H9 (cell line): ENCODE results near the gene FASLG. TPM values are rescaled to one million over a fixed set of nuclear protein-coding genes. Genes with fewer than 3 reads are reported as not detected.

Experiments used
- DNase-seq: peaks from one replicate; pipeline ENCODE4 v3.0.0-alpha.2; 2017
- H2AFZ ChIP-seq: one replicate; pipeline ENCODE4 v1.6.1; 2013; ENCODE audit warnings: mild to moderate bottlenecking, low read length, control low read depth, moderate library complexity
- H2AK5ac ChIP-seq: 2 replicates; pipeline ENCODE4 v1.6.1; 2013; ENCODE audit warnings: low read length, control low read depth, mixed read lengths; ENCODE audit not compliant: insufficient read length
- H2BK120ac ChIP-seq: one replicate; pipeline ENCODE4 v1.6.1; 2013; ENCODE audit warnings: low read depth, mild to moderate bottlenecking, low read length, control low read depth, inconsistent platforms; ENCODE audit not compliant: poor library complexity, severe bottlenecking
- H2BK12ac ChIP-seq: 2 replicates; pipeline ENCODE4 v1.6.1; 2013; ENCODE audit warnings: low read length, control low read depth, mixed read lengths, low read depth; ENCODE audit not compliant: insufficient read length
- H2BK15ac ChIP-seq: 2 replicates; pipeline ENCODE4 v1.6.1; 2013; ENCODE audit warnings: low read depth, low read length, control low read depth
- H2BK20ac ChIP-seq: one replicate; pipeline ENCODE4 v1.6.1; 2013; ENCODE audit warnings: low read depth, mild to moderate bottlenecking, low read length, control low read depth, inconsistent platforms; ENCODE audit not compliant: poor library complexity, severe bottlenecking
- H2BK5ac ChIP-seq: 2 replicates; pipeline ENCODE4 v1.6.1; 2013; ENCODE audit warnings: low read length, control low read depth, mixed read lengths; ENCODE audit not compliant: insufficient read length
- H3K14ac ChIP-seq: 2 replicates; pipeline ENCODE4 v1.6.1; 2013; ENCODE audit warnings: low read length, control low read depth; ENCODE audit not compliant: insufficient read depth
- H3K18ac ChIP-seq: 2 replicates; pipeline ENCODE4 v1.6.1; 2013; ENCODE audit warnings: low read depth, mild to moderate bottlenecking, mixed read lengths, low read length, control low read depth; ENCODE audit not compliant: insufficient read length
- H3K23ac ChIP-seq: 2 replicates; pipeline ENCODE4 v1.6.1; 2013; ENCODE audit warnings: low read length, control low read depth, mixed read lengths, low read depth; ENCODE audit not compliant: insufficient read length
- H3K23me2 ChIP-seq: 2 replicates; pipeline ENCODE4 v1.6.1; 2013; ENCODE audit warnings: low read depth, mild to moderate bottlenecking, mixed read lengths, low read length, control low read depth; ENCODE audit not compliant: insufficient read length, poor library complexity, severe bottlenecking
- H3K27ac ChIP-seq: 2 replicates; pipeline ENCODE4 v1.5.1; 2013; ENCODE audit warnings: low read length, control low read depth, mixed read lengths, low read depth; ENCODE audit not compliant: insufficient read length
- H3K27me3 ChIP-seq: 2 replicates; pipeline ENCODE4 v1.6.1; 2013; ENCODE audit warnings: low read length, control low read depth, inconsistent platforms; ENCODE audit not compliant: insufficient read depth
- H3K4ac ChIP-seq: 2 replicates; pipeline ENCODE4 v1.6.1; 2013; ENCODE audit warnings: low read depth, mild to moderate bottlenecking, control low read depth, inconsistent platforms, low read length, moderate library complexity
- H3K4me1 ChIP-seq: 2 replicates; pipeline ENCODE4 v1.6.1; 2013; ENCODE audit warnings: low read length, control low read depth, inconsistent platforms; ENCODE audit not compliant: insufficient read depth
- H3K4me2 ChIP-seq: 2 replicates; pipeline ENCODE4 v1.6.1; 2013; ENCODE audit warnings: low read length, control low read depth, mixed read lengths; ENCODE audit not compliant: insufficient read length, insufficient read depth
- H3K56ac ChIP-seq: 2 replicates; pipeline ENCODE4 v1.6.1; 2013; ENCODE audit warnings: low read depth, mild to moderate bottlenecking, mixed read lengths, low read length, control low read depth; ENCODE audit not compliant: insufficient read length
- H3K79me1 ChIP-seq: 2 replicates; pipeline ENCODE4 v1.6.1; 2013; ENCODE audit warnings: low read depth, mild to moderate bottlenecking, moderate library complexity, low read length, control low read depth, inconsistent platforms; ENCODE audit not compliant: insufficient read depth, poor library complexity, severe bottlenecking
- H3K79me2 ChIP-seq: 2 replicates; pipeline ENCODE4 v1.6.1; 2013; ENCODE audit warnings: low read length, control low read depth, inconsistent platforms; ENCODE audit not compliant: insufficient read depth
- H3K9ac ChIP-seq: 2 replicates; pipeline ENCODE4 v1.6.1; 2013; ENCODE audit warnings: low read length, control low read depth, mixed read lengths; ENCODE audit not compliant: insufficient read length; ENCODE audit errors: extremely low read depth
- H3K9me3 ChIP-seq: one replicate; pipeline ENCODE4 v1.6.1; 2013; ENCODE audit warnings: low read depth, low read length, inconsistent platforms; ENCODE audit not compliant: control insufficient read depth
- H3T11ph ChIP-seq: one replicate; pipeline ENCODE4 v1.6.1; 2013; ENCODE audit warnings: mild to moderate bottlenecking, low read length, control low read depth, inconsistent platforms
- H4K20me1 ChIP-seq: one replicate; pipeline ENCODE4 v1.6.1; 2013; ENCODE audit not compliant: control insufficient read depth, insufficient read length, insufficient read depth
- H4K5ac ChIP-seq: 2 replicates; pipeline ENCODE4 v1.6.1; 2013; ENCODE audit warnings: low read depth, mild to moderate bottlenecking, mixed read lengths, low read length, control low read depth; ENCODE audit not compliant: insufficient read length
- H4K8ac ChIP-seq: replicated peaks from 2 replicates; pipeline ENCODE4 v1.6.1; 2013; ENCODE audit warnings: low read length, control low read depth, mixed read lengths, low read depth; ENCODE audit not compliant: insufficient read length
- H4K91ac ChIP-seq: 2 replicates; pipeline ENCODE4 v1.6.1; 2013; ENCODE audit warnings: low read depth, mild to moderate bottlenecking, moderate library complexity, mixed read lengths, low read length, control low read depth; ENCODE audit not compliant: insufficient read length
- H3K27ac Mint-ChIP-seq, 3 experiments: 2 replicates in 2 of 3; 3 replicates in 1 of 3; pipeline ENCODE4 v1.8.0; 2020 to 2021; ENCODE audit warnings: mixed read lengths in 3 of 3, mild to moderate bottlenecking in 1 of 3, moderate library complexity in 1 of 3
- H3K27me3 Mint-ChIP-seq: 2 replicates; pipeline ENCODE4 v1.8.0; 2021; ENCODE audit warnings: low read depth, mild to moderate bottlenecking, moderate library complexity, mixed read lengths
- H3K36me3 Mint-ChIP-seq, 3 experiments: 2 replicates in 2 of 3; 3 replicates in 1 of 3; pipeline ENCODE4 v1.8.0; 2020 to 2021; ENCODE audit warnings: low read depth in 3 of 3, mixed read lengths in 3 of 3; ENCODE audit not compliant: insufficient read depth in 1 of 3
- H3K4me1 Mint-ChIP-seq, 2 experiments: 2 replicates each; pipeline ENCODE4 v1.8.0; 2020; ENCODE audit warnings: mixed read lengths in 2 of 2
- H3K4me3 Mint-ChIP-seq, 2 experiments: 2 replicates in 1 of 2; 3 replicates in 1 of 2; pipeline ENCODE4 v1.8.0; 2020 to 2021; ENCODE audit warnings: mild to moderate bottlenecking in 2 of 2, mixed read lengths in 2 of 2, moderate library complexity in 1 of 2
- H3K9me3 Mint-ChIP-seq, 2 experiments: 2 replicates in 1 of 2; 3 replicates in 1 of 2; pipeline ENCODE4 v1.8.0; 2020; ENCODE audit warnings: mild to moderate bottlenecking in 2 of 2, mixed read lengths in 2 of 2, moderate library complexity in 1 of 2
- CTCF ChIP-seq: fragments of 200-600 bp; sonication (generic); conservative IDR thresholded peaks from 3 replicates; pipeline ENCODE4 v1.8.0; 2021; ENCODE audit warnings: antibody characterized with exemption, mild to moderate bottlenecking
- WGBS: extraction: QIAGEN DNeasy Blood & Tissue Kit; methylation state at CpG from one replicate; pipeline ENCODE4 v1.1.7; 2013; ENCODE audit warnings: missing lambda C conversion rate, low lambda C conversion rate, mixed read lengths; ENCODE audit not compliant: insufficient read length; ENCODE audit errors: extremely low coverage; 5-methylcytosine and 5-hydroxymethylcytosine counted together
- total RNA-seq: library from RNA; stranded (reverse); gene quantifications from 2 replicates; pipeline ENCODE4 v1.2.1, GENCODE V29; 2021

The FASLG gene
- total RNA-seq, 1 experiment from 2014 or later, result not detected

- Histone ChIP-seq H3K79me1 (no peaks in the 10 kb centered on the region), H4K91ac (no peak overlapping the region), H3K4ac (no peak overlapping the region), H3K9ac (no peak overlapping the region), H2AFZ (no peak overlapping the region), H2BK120ac (no peak overlapping the region), H3K18ac (no peak overlapping the region), H3K79me2 (no peaks in the 10 kb centered on the region), H3K56ac (no peak overlapping the region), H3K23ac (no peak overlapping the region), H2BK12ac (no peak overlapping the region), H2BK15ac (no peak overlapping the region), H3K23me2 (no peaks in the 10 kb centered on the region), H3K4me1 (no peaks in the 10 kb centered on the region; the same call in 1 of the 2 replicates), H3K27me3 (no peaks in the 10 kb centered on the region), H2BK20ac (no peak overlapping the region), H4K5ac (no peak overlapping the region), H3K14ac (no peak overlapping the region), H3K9me3 (no peaks in the 10 kb centered on the region), H2BK5ac (no peak overlapping the region), H3K27ac (no peak overlapping the region), H4K8ac (no peak overlapping the region), H3T11ph (no peak overlapping the region), H2AK5ac (no peak overlapping the region), H3K4me2 (no peak overlapping the region), H4K20me1 (no peaks in the 10 kb centered on the region)
- TF ChIP-seq CTCF, result no peak
- Mint-ChIP-seq H3K4me3 (no peak overlapping the region), H3K4me1 (peaks cover 9 to 14% of the 10 kb centered on the region in 2 experiments; a peak in 3 of 4 replicates), H3K9me3 (no peaks in the 10 kb centered on the region), H3K36me3 (no peaks in the 10 kb centered on the region), H3K27ac (peak overlapping the region in 1 of 3 experiments; percentile 27; a peak in 1 of 7 replicates), H3K27me3 (no peaks in the 10 kb centered on the region)
- WGBS, result no CpG with 5 or more reads among the region's 2 CpGs
- no peak for DNase-seq
Measured at GRCh38 chr1:172638249-172638648, 20.7 kb upstream of the FASLG start.
